Endothelial cell of umbilical vein (primary cell): ENCODE measurements around the gene NEU2. TPM values are rescaled to one million over a fixed set of nuclear protein-coding genes. Genes with fewer than 3 reads are reported as not detected.

Experiments used
- BruUV-seq: library from RNA; stranded (reverse); fragments of 400-500 nt; replicated peaks from 2 replicates; lab custom pipeline; 2021; lab: Mats Ljungman, UMichigan
- CTCF ChIA-PET: fragments of 300-600, 350-600 bp; sonication (Branson Sonifier 250); formaldehyde crosslinking; loops from one replicate; lab custom pipeline; 2021; ENCODE audit warnings: antibody characterized with exemption, inconsistent platforms; lab: Charles Lee
- POLR2A ChIA-PET: fragments of 300-600, 350-600 bp; sonication (Branson Sonifier 250); formaldehyde crosslinking; loops from one replicate; lab custom pipeline; 2021; ENCODE audit warnings: antibody characterized with exemption, inconsistent platforms; lab: Charles Lee
- DNase-seq: peaks from one replicate; pipeline ENCODE4 v3.0.0-alpha.2; 2011; ENCODE audit warnings: low read depth, low spot score
- FAIRE-seq: peaks from 2 replicates; lab custom pipeline; 2011; peaks lifted over from hg19 to GRCh38; lab: Jason Lieb, UNC
- H2AFZ ChIP-seq: 2 replicates; pipeline ENCODE4 v1.6.0; 2012; ENCODE audit warnings: low read depth, low read length, control low read depth, inconsistent platforms
- H3K27ac ChIP-seq: 2 replicates; pipeline ENCODE4 v1.5.1; 2011; ENCODE audit warnings: low read depth, mild to moderate bottlenecking, control low read depth, low read length, moderate library complexity; ENCODE audit not compliant: insufficient read depth
- H3K27me3 ChIP-seq, 2 experiments: 2 replicates each; pipeline versions ENCODE4 v1.6.0 to v1.6.1; 2011; ENCODE audit warnings: low read length in 2 of 2, mixed read lengths in 1 of 2; ENCODE audit not compliant: control insufficient read depth in 2 of 2, insufficient read depth in 2 of 2
- H3K36me3 ChIP-seq, 2 experiments: 2 replicates in 1 of 2; 3 replicates in 1 of 2; pipeline ENCODE4 v1.5.1; 2011; ENCODE audit warnings: low read length in 2 of 2, mild to moderate bottlenecking in 1 of 2, moderate library complexity in 1 of 2; ENCODE audit not compliant: control insufficient read depth in 2 of 2, insufficient read depth in 2 of 2; ENCODE audit errors: extremely low read depth in 1 of 2
- H3K4me1 ChIP-seq: 3 replicates; pipeline ENCODE4 v1.5.1; 2011; ENCODE audit warnings: mild to moderate bottlenecking, low read length; ENCODE audit not compliant: control insufficient read depth, insufficient read depth; ENCODE audit errors: extremely low read depth
- H3K4me2 ChIP-seq: 2 replicates; pipeline ENCODE4 v1.6.1; 2011; ENCODE audit warnings: low read length, control low read depth, mixed read lengths; ENCODE audit not compliant: insufficient read depth
- H3K4me3 ChIP-seq, 3 experiments: fragments of 200-600 bp in 1 of 3; sonication (generic), shearing (Covaris generic) in 1 of 3; replicated peaks in 1 of 3; 2 replicates each; pipeline ENCODE4 v1.5.1; 2011 to 2016; ENCODE audit warnings: control low read depth in 3 of 3, low read length in 3 of 3, mild to moderate bottlenecking in 2 of 3, inconsistent platforms in 1 of 3, low read depth in 1 of 3, moderate library complexity in 1 of 3; ENCODE audit not compliant: insufficient read depth in 1 of 3
- H3K79me2 ChIP-seq: 2 replicates; pipeline ENCODE4 v1.6.0; 2012; ENCODE audit warnings: low read length, inconsistent platforms; ENCODE audit not compliant: control insufficient read depth, insufficient read depth
- H3K9ac ChIP-seq: replicated peaks from 2 replicates; pipeline ENCODE3; 2011; ENCODE audit warnings: low read length, control low read depth; ENCODE audit not compliant: insufficient read depth; ENCODE audit errors: extremely low read depth
- H3K9me1 ChIP-seq: replicated peaks from 3 replicates; pipeline ENCODE4 v1.6.0; 2011; ENCODE audit warnings: mild to moderate bottlenecking, low read length; ENCODE audit not compliant: control insufficient read depth, insufficient read depth; ENCODE audit errors: extremely low read depth
- H3K9me3 ChIP-seq: replicated peaks from 2 replicates; pipeline ENCODE4 v1.5.1; 2012; ENCODE audit warnings: low read length, inconsistent platforms; ENCODE audit not compliant: control insufficient read depth, insufficient read depth
- H4K20me1 ChIP-seq: replicated peaks from 2 replicates; pipeline ENCODE3; 2011; ENCODE audit warnings: mild to moderate bottlenecking, low read length; ENCODE audit not compliant: control insufficient read depth, insufficient read depth; ENCODE audit errors: extremely low read depth
- EZH2 ChIP-seq: IDR thresholded peaks from 2 replicates; pipeline ENCODE4 v1.6.1; 2012; ENCODE audit warnings: borderline replicate concordance, low read depth, mild to moderate bottlenecking, moderate library complexity, low read length, inconsistent platforms; ENCODE audit not compliant: severe bottlenecking
- FOS ChIP-seq: IDR thresholded peaks from 2 replicates; pipeline ENCODE4 v1.6.1; 2011; ENCODE audit warnings: mild to moderate bottlenecking, low read length, moderate library complexity, borderline replicate concordance; ENCODE audit not compliant: insufficient read depth
- GATA2 ChIP-seq: IDR thresholded peaks from 2 replicates; pipeline ENCODE4 v1.7.0; 2011; ENCODE audit warnings: low read depth, mild to moderate bottlenecking, moderate library complexity, mixed read lengths, low read length; ENCODE audit not compliant: insufficient read length, insufficient read depth
- JUN ChIP-seq: IDR thresholded peaks from 2 replicates; pipeline ENCODE4 v1.6.1; 2011; ENCODE audit warnings: borderline replicate concordance, low read depth; ENCODE audit not compliant: insufficient read length, insufficient read depth
- MYC ChIP-seq: IDR thresholded peaks from one replicate; pipeline ENCODE4 v1.6.1; 2011; ENCODE audit warnings: mild to moderate bottlenecking, low read depth, low read length
- POLR2A ChIP-seq: IDR thresholded peaks from 2 replicates; pipeline ENCODE4 v1.6.1; 2012; ENCODE audit warnings: low read depth, mild to moderate bottlenecking, control low read depth, low read length
- POLR2AphosphoS5 ChIP-seq: IDR thresholded peaks from 2 replicates; pipeline ENCODE4 v1.6.1; 2012; ENCODE audit warnings: low read depth, mild to moderate bottlenecking, control low read depth, low read length, moderate library complexity; ENCODE audit not compliant: insufficient read depth
- dilution Hi-C: fragments of 300-500 bp; cut with MboI; formaldehyde crosslinking; loops from one replicate; pipeline ENCODE4 v1.15.0; 2019; ENCODE audit warnings: low sequenced_read_pairs; ENCODE audit not compliant: extremely low pct_ligation_motif_present
- intact Hi-C: fragments of 100-400 bp; cut with micrococcal nuclease; formaldehyde crosslinking; loops from one replicate; pipeline ENCODE4 v1.10.0; 2022
- polyA plus RNA-seq, 4 experiments: library from polyadenylated mRNA; depleted of rRNA in 3 of 4; stranded (reverse) in 3 of 4; unstranded in 1 of 4; fragments of >200 nt; gene quantifications; 2 replicates each; pipeline versions ENCODE4 v1.2.1 to v1.2.3, GENCODE V29; 2011 to 2012; ENCODE audit warnings: missing spikeins in 1 of 4
- total RNA-seq: library from RNA; stranded (reverse); gene quantifications from 2 replicates; pipeline ENCODE4 v1.2.3, GENCODE V29; 2021
- TF ChIP-seq, protein P1 (sequence below): IDR thresholded peaks from 2 replicates; pipeline ENCODE4 v1.6.1; 2011; ENCODE audit not compliant: insufficient read depth, insufficient read length
- TF ChIP-seq, protein P2 (sequence below), 2 donors: IDR thresholded peaks; 1 replicate in 1 of 2; 2 replicates in 1 of 2; pipeline ENCODE4 v1.5.1; 2011; ENCODE audit warnings: low read length in 2 of 2, mild to moderate bottlenecking in 2 of 2, moderate library complexity in 2 of 2, control low read depth in 1 of 2, inconsistent platforms in 1 of 2, low read depth in 1 of 2; ENCODE audit not compliant: insufficient read depth in 1 of 2; ENCODE audit errors: extremely low read depth in 1 of 2

The NEU2 gene
- total and polyA plus RNA-seq, 2 donors (not counting 3 experiments of a cell fraction or from before 2014, with no cell fraction given), result not detected

DNA sequence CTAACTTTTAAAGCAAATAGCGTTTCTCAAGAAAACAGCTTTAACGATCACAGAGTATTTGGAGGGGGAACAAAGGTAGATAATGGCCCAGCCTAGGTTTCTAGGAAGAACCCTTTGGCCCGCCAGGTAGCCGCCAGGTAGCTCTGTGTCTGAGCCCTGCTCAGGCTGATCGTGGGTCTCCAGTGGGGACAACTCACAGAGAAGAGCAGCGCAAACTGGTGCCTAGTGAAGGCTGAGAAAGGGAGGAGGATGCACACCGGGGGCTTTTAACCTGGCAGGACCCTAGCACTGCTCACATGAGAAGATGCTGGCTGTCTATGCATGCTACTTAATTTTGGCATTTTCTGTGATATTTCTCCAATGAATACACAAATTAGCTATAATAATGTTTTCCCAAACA, 25.2 kb upstream of the NEU2 start:
- no peak overlapping the region for H3K4me2 ChIP-seq
- FAIRE-seq (no peak), DNase-seq (no peak)
- H3K79me2 ChIP-seq, result no peaks in the 10 kb centered on the region
- peaks cover 3% of the 10 kb centered on the region in 2 experiments for H3K27me3 ChIP-seq
- H3K4me1 ChIP-seq, result no peaks in the 10 kb centered on the region
- BruUV-seq, result no TSS peak
- dilution Hi-C loops, result no loop called here
- TF ChIP-seq, protein P1, sequence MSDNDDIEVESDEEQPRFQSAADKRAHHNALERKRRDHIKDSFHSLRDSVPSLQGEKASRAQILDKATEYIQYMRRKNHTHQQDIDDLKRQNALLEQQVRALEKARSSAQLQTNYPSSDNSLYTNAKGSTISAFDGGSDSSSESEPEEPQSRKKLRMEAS, result no peak
- TF ChIP-seq EZH2, result no peak
- no peak for TF ChIP-seq JUN
- TF ChIP-seq MYC, result no peak
- TF ChIP-seq POLR2AphosphoS5, result no peak
- no peak for TF ChIP-seq FOS
- TF ChIP-seq GATA2, result no peak
- TF ChIP-seq POLR2A, result no peak
- TF ChIP-seq, protein P2, sequence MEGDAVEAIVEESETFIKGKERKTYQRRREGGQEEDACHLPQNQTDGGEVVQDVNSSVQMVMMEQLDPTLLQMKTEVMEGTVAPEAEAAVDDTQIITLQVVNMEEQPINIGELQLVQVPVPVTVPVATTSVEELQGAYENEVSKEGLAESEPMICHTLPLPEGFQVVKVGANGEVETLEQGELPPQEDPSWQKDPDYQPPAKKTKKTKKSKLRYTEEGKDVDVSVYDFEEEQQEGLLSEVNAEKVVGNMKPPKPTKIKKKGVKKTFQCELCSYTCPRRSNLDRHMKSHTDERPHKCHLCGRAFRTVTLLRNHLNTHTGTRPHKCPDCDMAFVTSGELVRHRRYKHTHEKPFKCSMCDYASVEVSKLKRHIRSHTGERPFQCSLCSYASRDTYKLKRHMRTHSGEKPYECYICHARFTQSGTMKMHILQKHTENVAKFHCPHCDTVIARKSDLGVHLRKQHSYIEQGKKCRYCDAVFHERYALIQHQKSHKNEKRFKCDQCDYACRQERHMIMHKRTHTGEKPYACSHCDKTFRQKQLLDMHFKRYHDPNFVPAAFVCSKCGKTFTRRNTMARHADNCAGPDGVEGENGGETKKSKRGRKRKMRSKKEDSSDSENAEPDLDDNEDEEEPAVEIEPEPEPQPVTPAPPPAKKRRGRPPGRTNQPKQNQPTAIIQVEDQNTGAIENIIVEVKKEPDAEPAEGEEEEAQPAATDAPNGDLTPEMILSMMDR (IDR thresholded peaks at IDR 0.05; ENCODE audit: extremely low read depth in 1 of 2, insufficient read depth in 1 of 2, low read depth in 1 of 2, low read length in 2 of 2), result no peak
- no peak overlapping the region for H3K4me3 ChIP-seq
- ChIA-PET CTCF (interaction anchor here (3.1 kb wide), 1 partner anchor 22 kb away, joined by 13 read pairs; no protein-coding TSS in a partner anchor), POLR2A (no interaction called here)
- H3K27ac ChIP-seq, result no peak overlapping the region
- intact Hi-C loops, result no loop called here
- H3K9ac ChIP-seq, result no peak overlapping the region
- no peaks in the 10 kb centered on the region for H3K9me3 ChIP-seq
- no peaks in the 10 kb centered on the region for H3K36me3 ChIP-seq
- H4K20me1 ChIP-seq, result no peaks in the 10 kb centered on the region
- H2AFZ ChIP-seq, result no peak overlapping the region
- H3K9me1 ChIP-seq, result no peaks in the 10 kb centered on the region
